ELR (cell line): ENCODE measurements around the gene GRIK4.

Source experiments
- DNase-seq: peaks from one replicate; pipeline ENCODE4 v3.0.0-alpha.2; 2015; ENCODE audit warnings: low read depth

Gene GRIK4

GRCh38 chr11:120510406-120511115 lies 987 bp upstream of the GRIK4 start:
- DNase-seq: no peak

- no peak for DNase-seq
Measured at GRCh38 chr11:120511820-120512738, 531 bp downstream of the GRIK4 start.

DNA sequence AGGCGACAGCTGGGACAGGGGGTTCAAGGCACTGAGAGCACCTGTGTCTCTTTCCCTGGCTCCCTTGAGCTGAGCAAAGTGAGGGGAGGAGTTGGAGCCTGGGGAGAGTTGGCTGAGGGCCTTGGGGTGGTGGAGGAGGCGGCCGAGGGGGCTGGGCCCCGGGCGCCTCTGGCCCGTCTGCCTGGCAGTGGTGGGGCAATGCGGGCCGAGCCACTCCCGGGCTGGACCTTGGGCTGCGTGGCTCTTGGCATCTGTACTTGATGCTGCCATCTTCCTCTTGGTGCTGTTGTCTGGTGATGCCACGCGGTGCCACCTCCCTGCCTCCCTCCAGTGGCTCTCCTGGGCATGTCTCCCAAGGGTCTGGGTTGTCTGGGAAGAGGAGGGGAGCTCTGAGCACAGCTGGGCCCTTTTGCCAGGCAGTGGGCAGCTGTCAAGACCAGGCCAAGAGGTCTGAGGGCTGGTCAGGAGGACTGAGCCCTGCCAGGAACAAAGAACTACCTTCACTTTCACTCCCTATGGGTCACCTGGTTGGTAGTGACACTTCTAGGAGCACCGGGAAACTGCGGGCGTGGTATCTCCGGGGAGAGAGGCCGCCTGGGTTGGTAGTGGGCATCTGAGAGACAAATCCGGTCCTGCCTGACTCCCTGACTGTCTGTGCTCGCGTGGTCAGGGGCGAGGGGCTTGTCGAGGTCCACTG lies 1.3 kb downstream of the GRIK4 start:
- DNase-seq: no peak

DNA sequence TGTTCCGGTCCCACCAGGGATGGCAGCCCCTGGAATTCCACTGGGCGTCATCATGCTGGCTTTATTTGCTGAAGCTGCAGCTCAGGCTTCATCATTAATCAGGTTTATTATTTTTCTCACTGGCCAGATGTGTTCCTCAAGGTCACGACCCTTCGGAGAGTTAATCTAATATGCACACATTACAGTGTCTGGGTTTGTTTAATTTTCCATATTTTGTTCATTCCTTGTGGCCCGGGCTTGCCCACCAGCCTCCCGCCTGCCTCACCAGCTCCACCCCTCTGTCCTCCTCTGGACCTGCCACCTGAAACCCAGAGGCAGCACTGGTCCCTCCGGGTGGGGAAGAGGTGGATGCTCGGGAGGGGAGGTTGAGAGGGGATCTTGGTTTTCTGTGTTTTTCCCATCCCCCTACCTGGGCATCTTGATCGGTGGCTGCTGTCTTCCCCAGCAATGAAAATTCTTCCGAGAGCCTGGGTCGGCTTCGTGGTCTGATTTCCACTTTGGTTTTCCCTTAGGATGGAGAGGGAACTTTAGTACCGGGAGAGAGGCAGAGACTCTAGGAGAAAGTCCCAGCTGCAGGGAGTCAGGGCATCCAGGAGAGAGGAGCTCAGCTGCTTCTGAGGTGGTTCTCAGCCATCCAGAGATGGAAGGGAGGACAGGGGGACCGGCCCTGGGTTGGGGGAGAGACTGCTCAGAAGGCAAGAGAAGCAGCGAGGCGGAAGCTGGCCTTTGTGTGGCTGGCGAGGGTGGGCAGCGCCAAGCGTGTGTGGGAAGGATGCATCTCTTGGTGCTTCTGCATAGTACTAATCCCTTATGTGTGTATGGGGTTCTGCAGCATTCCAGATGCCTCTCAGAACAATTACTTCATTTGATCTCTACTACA lies 2.1 kb downstream of the GRIK4 start:
- no peak for DNase-seq

DNA sequence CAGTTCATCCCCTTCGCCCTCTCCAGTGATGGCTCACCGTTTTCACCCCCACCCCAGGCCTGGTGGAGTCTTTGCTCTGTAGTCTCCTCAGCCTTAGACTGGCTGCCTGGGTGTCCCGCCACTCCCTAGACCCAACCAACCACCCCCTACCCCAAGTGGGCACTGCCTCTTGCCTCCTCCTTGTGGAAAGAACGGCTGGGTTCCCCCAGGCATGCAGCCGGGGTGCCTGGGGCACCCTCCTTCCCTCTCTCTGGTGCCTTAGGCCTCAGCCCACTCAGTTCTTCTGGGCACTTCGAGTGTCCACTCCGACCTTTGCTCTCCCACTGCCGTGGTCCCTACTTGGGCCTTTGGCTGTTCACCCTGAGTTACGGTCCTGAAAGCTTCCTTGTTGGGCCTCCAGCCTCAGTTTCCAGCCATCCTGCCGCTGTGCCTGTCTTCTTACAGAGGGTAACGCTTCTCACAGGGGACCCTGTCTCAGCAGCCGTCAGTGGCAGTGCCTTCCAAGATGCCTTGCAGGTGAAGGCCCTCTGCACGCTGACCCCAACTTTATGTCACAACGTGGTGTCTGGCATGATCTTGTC lies 3.1 kb downstream of the GRIK4 start:
- no peak for DNase-seq

DNA sequence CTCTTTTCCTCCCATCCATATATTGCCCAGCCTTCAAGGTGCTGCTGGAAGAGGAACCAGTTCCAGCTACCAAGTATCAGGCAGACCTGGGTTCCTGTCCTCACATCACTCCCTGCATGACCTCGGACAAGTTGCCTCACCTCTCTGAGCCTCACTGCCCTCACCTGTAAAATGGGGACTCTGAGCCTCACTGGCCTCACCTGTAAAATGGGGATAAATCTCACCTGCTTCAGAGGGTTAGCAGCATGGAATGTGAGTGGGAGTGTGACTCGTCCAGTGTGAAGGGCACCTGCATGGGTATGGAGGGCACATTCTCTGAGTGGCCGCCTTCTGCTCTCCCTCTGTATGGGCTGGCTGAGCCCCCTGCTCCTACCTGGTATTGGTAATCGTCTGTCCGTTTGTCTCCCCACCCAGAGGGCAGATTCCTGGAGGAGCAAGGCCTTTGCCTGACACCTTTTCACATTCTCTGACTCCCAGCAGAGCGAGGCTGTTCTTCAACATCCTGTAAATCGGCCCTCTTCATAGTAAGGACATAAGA lies 3.7 kb downstream of the GRIK4 start:
- no peak for DNase-seq

DNA sequence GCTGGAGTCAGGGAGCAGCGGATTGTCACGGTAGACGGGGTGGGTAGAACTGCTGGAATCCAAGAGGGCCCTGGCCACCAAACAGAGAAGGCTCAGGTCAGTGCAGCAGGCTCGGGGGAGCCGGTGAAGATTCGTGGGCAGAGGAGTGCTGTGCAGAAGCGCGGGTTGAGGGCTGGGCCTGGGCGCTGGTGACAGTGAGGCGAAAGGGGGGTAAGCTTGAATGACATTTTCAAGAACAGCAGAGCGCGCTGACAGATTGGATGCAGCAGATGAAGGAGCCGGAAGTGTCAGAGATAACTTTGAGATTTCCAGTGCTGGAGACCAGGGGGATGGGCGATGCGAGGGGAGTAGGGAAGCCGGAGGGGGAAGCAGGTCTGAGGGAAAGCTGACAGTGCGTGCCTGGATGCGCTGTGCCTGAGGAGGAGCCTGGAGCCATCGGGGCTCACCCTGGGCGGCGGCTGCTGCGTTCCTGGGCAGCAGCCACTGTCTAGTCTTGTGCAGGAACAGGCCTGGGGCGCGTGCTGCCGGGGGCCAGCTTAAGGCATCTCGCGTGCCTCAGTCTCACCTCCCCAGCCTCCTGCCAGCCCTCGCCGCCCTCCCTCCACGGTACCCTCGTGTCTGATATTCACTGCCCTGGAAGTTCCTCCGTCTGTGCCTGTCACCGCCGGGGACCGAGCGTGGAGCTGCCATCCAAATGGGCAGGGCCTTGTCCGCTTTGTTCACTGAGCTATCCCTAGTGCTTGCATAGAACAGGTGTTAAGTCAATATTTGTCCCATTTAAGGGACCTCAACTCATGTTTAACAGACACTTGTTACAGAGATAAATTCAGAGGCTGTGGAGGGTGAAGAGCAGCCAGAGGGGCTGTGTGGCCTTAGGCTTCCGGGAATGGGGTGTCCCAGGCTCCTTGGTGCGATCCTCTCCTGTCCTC lies 5.2 kb downstream of the GRIK4 start:
- DNase-seq: no peak

GRCh38 chr11:120517390-120517761 lies 5.8 kb downstream of the GRIK4 start:
- peak; percentile 60 for DNase-seq

DNA sequence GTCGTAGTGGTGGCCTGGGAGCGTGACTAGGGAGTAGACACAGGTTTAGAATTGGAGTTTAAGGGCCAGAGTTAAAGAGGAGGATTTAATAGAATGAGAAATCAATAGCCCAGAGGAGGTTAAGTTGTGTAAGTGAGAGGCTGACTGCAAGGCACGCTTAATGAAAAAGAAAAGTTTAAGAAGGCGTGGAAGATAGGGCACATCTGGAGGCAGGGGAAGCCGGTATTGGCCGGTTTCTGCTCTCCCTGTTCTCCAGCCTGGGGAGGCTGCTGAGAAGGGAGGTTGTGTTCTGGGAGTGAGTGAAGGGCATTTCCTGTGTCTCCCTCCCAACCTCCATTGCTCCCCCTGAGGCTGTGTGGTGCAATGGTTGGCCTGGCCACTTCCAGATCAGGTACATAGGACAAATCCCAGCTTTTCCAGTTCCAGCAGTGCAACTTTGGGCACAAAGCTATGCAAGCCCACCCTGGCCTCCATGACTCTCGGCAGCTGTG lies 6.3 kb downstream of the GRIK4 start:
- DNase-seq: no peak

DNA sequence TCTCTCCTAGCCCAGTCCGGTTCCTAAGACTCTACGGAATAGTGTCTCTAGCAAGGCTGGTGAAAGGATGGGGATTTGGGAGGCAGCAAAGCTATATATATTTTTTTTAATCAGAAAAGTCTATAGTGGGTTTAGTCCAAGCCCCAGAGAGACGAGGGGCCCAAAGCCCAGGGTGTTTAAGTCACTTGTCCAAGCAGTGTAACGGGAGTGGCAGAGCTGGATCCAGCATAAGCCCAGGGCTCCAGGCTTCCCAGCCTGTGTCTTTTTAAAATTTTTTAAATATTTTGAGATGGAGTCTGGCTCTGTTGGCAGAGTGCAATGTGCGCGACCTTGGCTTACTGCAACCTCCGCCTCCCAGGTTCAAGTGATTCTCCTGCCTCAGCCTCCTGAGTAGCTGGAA lies 6.8 kb downstream of the GRIK4 start:
- no peak for DNase-seq

- DNase-seq: no peak
Measured at GRCh38 chr11:120519474-120519873, 7.9 kb downstream of the GRIK4 start.

GRCh38 chr11:120520091-120520822 lies 8.7 kb downstream of the GRIK4 start:
- no peak for DNase-seq

DNA sequence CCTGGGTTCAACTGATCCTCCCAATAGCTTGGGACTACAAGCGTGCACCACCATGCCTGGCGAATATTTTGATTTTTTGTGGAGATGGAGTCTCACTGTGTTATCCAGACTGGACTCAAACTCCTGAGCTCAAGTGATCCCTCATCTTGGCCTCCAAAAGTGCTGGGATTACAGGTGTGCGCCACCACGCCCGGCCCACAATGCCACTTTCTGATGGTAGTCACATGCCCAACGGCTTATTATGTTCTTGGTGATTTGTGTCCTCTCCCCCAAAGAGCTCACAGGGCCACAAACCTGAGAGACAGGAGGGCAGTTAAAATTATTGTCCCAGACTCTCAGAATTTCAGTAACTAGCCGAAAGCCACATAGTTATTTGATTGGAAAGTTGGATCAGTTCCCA lies 9.6 kb downstream of the GRIK4 start:
- no peak for DNase-seq

- DNase-seq: no peak
Measured at GRCh38 chr11:120522021-120522420, 10.5 kb downstream of the GRIK4 start.

- DNase-seq: no peak
Measured at GRCh38 chr11:120522736-120523135, 11.2 kb downstream of the GRIK4 start.

DNA sequence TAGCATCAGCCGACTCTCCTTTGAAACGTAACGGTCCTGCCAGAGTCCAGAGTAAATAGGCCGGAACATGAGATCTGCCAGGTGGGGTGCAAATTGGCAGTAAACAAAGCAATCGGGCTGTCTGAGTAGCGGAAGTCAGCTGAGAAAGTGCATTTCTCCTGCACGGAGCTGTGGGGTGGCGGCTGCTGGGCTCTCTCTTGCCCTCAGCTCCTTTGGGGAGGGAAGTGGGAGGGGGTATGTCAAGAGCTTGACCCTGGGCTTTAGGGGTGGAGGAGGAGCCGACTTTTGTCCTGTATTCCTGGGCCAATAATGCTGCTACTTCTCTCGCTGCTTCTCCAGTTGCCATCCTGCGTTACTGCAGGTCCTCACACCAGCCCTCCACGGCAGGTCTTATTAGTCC lies 11.6 kb downstream of the GRIK4 start:
- DNase-seq: no peak

- no peak for DNase-seq
Measured at GRCh38 chr11:120524536-120525085, 13.1 kb downstream of the GRIK4 start.

GRCh38 chr11:120525261-120526171 lies 14.0 kb downstream of the GRIK4 start:
- DNase-seq: no peak
